GM18868 (cell line): Measurements from ENCODE around the gene FNDC3B.
A peak's percentile ranks its signal among the peaks of the same experiment; 100 is the strongest.
"Not testable (repeated sequence)": the region's sequence is repeated elsewhere in the genome, so short reads cannot be mapped to it uniquely, and the experiment has no call there.

Experiments
- ATAC-seq: cut with Tn5 transposase; IDR thresholded peaks from one replicate; pipeline ENCODE4 v1.9.1; 2021; ENCODE audit warnings: mild to moderate bottlenecking, moderate library complexity; ENCODE audit not compliant: unreplicated experiment

FNDC3B gene

GRCh38 chr3:172090035-172090434 lies 50.7 kb downstream of the FNDC3B start:
- ATAC-seq, result no peak

GRCh38 chr3:172092658-172093057 lies 53.3 kb downstream of the FNDC3B start:
- ATAC-seq, result no peak

GRCh38 chr3:172093581-172094443 lies 54.4 kb downstream of the FNDC3B start:
- ATAC-seq, result not testable (repeated sequence)

DNA sequence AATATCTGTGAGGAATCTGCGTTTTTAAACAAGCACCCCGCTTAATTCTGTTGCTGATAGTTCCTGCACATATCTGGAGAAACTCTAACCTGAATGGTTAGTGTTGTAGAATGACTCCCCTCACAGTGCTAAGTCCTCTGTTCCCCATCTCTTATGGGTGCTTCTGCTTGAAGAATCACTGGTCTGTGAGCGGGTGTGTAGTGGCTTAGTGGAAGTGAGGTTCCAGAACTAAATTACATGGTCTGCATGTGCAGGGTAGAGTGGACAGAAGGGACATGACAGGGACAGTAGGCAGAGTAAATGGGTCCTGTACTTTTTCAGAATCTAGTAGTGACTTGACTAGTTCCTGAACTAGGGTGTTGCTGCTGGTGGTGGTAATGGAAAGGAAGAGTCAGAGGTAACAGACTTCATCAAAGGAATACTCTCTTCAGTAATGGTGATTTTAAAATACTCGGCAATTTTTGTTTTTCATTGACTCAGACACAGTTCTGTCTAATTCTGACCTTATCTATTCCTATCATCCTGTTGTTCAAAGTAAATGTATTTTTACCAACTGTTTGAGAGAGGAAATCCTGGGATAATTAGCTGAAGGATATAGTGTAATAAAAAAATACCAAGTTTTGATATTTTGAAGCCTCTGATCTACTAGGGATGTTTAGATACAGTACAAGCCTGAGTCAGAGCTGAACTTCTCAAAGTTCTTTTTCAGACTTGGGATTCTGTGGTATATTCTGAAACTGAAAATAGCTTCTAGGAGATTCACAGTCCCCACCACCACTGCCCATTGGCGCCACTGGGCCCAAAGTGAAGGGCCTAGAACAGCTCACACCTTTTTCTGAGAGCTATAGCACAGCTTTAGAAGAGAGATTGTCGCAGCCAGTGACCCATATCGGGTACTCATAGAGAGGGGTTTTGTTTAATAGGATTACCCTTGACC lies 55.5 kb downstream of the FNDC3B start:
- ATAC-seq, result peak; percentile 97

- ATAC-seq, result no peak
These were observed 57.6 kb downstream of the FNDC3B start for GRCh38 chr3:172096881-172097420.

GRCh38 chr3:172097585-172097984 lies 58.2 kb downstream of the FNDC3B start:
- no peak for ATAC-seq

DNA sequence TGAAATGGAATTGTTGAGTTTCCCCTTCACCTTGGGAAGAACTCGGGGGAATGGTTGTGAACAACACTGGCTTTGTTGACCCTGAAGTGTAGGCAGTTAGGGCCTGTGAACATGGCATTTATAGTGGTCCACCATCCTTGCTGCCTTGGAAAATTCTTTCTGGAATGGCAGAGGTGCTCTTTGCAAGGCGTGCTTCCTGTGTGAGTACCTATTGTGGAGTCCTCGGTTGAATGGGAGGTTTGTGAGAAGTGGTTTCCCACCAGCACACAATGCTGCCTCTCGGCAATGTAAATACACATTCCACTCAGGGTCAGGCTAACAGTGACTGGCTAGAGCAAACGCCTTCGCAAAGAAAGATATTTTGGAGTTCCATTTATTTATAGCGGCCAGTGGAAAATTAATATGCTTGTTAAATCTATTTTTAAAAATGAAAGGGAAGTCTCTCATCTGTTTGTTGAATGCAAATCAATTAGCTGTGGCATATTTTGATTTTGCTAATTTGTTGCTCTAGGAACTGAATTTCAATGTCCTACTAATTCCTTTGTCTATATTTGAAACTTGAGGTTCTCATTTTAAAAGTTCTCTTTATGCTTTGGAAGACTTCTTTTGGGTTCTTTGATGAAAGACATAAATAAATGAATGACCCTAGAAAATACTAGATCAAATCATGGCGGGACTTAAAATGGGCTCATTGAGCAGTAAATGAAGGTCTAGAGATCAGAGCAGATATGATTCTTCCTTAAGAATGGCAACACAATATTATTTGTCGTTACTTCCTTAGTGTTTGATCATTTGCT lies 59.5 kb downstream of the FNDC3B start:
- ATAC-seq, result no peak

DNA sequence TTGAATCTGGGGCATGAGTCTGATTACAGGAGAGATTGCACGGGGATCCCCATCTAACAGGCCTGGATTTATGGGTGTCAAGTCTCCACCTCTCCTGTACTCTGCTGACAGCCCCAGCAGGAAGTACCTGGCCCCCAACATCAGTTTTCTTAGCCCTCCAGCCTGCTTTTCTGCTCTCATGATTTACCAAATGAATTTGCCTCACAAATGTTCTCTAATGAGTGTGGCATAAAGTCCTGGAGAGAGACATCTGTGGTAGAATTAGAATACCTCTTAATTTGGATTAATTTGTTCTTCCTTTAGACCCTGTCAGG lies 60.1 kb downstream of the FNDC3B start:
- ATAC-seq, result no peak

- no peak for ATAC-seq
These were observed 61.1 kb downstream of the FNDC3B start for GRCh38 chr3:172100482-172100881.

GRCh38 chr3:172101107-172101506 lies 61.7 kb downstream of the FNDC3B start:
- ATAC-seq, result peak; percentile 68

GRCh38 chr3:172102123-172102882 lies 62.9 kb downstream of the FNDC3B start:
- peak; percentile 28 for ATAC-seq

- no peak for ATAC-seq
These were observed 63.5 kb downstream of the FNDC3B start for GRCh38 chr3:172102883-172103310.

DNA sequence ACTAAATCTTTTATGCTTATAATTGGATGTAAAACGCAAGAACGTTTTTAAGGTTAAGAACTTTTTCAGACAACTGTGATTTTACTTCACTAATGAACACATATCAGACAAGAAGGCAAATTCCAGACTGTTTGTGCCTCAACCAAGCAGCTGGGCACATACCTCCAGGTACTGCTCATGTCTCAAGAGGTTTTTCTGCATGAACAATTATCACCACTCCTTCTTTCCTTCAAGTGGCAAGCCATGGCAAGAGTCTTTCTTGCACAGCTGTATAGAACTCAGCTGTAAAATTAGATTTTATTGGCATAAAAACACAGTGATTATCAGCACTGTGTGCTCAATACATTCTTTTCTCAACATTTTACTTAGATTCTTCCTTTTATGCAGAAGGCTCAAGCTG lies 64.3 kb downstream of the FNDC3B start:
- no peak for ATAC-seq

- ATAC-seq, result no peak
These were observed 65.2 kb downstream of the FNDC3B start for GRCh38 chr3:172104471-172105072.

DNA sequence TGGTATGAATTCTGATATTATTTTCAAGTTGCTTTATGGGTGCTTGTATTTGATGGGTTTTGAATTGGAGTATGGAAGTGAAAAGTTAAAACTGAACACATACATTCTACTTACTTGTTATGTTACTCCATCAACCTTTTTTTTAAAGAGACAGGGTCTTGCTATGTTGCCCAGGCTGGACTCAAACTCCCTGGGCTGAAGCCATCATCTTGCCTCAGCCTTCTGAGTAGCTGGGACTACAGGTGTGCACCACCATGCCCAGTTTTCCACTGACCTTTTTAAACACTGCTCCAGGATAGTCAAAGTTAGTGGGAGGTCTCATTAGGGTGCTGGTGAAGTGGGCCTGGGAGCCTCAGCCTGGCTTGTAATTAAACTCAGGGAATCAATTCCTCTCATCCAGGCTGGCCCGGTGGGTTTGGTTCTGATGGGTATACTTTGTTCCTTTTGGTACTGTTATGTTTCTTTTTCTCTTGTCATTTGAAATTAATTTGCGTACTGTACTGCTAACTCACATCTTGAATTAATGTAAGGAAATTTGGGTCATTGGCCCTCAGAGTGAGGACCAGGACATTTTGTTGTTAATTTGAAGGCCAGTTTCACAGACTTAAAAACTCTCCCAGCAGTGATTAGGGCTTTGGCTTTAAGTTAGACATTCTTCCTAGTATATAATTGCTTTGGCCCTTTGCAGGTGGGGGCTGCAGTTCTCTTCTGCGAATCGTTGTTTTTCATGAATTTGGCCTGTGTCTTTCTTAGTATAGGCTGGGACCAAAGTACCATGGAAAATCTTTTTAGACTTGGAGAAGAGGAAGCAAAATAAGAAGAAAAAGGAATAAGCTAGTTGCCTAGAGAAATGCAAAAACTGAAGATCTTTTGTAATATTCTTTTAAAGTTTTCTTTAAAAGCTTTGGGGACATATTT lies 66.9 kb downstream of the FNDC3B start:
- no peak for ATAC-seq

- ATAC-seq, result peak; percentile 50
These were observed 67.6 kb downstream of the FNDC3B start for GRCh38 chr3:172106989-172107388.

DNA sequence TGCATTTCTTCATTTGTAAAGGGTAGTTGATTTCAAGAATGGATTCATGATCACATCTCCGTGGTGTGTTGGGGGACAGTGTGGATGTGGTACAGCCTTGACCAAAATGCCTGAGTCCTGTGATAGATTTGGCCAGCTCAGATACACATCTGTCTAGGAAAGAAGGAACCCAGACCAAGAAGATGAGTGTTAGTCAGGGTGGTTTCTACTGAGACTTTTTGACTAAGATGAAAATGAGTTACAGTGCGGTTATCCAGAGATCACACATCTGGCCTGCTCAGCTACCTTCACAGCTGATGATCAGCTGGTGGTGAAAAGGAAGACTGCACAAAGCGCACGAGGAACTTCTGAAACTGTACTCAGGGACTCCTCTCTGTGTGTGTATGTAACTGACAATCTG lies 68.0 kb downstream of the FNDC3B start:
- peak; percentile 91 for ATAC-seq

DNA sequence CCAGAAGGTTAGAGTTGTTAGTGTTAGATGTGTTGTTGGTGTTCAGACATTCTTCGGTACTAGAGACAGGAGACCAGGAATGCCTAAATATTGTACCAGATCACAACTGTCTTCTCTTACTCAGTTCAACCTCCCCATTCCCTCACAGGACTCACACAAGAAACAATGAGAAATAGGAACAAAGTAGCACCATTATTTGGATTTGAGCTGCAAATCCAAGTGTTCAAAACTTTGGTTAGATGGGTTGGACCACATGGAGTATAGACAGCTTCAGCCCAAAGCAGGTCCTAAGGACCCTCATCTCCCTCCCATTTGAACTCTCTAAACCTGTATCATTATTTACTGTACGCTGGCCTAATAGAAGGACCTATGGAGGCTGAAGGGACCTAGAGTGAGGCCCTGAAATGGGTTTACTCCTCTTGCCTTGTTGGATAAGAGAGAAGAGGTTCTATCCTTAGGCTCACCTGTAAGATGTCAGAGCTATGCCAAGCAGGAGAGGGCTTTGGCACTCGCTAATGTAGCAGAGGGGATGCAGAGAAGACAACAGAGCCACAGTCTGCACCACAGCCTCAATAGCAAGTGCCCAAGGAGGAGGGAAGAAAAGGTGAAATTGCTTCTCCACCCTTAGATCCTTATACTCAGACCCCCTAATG lies 70.9 kb downstream of the FNDC3B start:
- no peak for ATAC-seq
